HG03196 (cell line): ENCODE data around the gene OAS3.
"Not testable (repeated sequence)": the region's sequence is repeated elsewhere in the genome, so short reads cannot be mapped to it uniquely, and the experiment has no call there.

Source experiments
- ATAC-seq: cut with Tn5 transposase; IDR thresholded peaks from one replicate; pipeline ENCODE4 v1.9.1; 2021; ENCODE audit not compliant: unreplicated experiment

Gene OAS3, protein sequence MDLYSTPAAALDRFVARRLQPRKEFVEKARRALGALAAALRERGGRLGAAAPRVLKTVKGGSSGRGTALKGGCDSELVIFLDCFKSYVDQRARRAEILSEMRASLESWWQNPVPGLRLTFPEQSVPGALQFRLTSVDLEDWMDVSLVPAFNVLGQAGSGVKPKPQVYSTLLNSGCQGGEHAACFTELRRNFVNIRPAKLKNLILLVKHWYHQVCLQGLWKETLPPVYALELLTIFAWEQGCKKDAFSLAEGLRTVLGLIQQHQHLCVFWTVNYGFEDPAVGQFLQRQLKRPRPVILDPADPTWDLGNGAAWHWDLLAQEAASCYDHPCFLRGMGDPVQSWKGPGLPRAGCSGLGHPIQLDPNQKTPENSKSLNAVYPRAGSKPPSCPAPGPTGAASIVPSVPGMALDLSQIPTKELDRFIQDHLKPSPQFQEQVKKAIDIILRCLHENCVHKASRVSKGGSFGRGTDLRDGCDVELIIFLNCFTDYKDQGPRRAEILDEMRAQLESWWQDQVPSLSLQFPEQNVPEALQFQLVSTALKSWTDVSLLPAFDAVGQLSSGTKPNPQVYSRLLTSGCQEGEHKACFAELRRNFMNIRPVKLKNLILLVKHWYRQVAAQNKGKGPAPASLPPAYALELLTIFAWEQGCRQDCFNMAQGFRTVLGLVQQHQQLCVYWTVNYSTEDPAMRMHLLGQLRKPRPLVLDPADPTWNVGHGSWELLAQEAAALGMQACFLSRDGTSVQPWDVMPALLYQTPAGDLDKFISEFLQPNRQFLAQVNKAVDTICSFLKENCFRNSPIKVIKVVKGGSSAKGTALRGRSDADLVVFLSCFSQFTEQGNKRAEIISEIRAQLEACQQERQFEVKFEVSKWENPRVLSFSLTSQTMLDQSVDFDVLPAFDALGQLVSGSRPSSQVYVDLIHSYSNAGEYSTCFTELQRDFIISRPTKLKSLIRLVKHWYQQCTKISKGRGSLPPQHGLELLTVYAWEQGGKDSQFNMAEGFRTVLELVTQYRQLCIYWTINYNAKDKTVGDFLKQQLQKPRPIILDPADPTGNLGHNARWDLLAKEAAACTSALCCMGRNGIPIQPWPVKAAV

GRCh38 chr12:112937741-112938719, at the start of gene OAS3:
Gene OAS3 (plus strand): TSS chr12:112938474. CDS start chr12:112938531, 57 bp downstream.
- ATAC-seq, result no peak

DNA sequence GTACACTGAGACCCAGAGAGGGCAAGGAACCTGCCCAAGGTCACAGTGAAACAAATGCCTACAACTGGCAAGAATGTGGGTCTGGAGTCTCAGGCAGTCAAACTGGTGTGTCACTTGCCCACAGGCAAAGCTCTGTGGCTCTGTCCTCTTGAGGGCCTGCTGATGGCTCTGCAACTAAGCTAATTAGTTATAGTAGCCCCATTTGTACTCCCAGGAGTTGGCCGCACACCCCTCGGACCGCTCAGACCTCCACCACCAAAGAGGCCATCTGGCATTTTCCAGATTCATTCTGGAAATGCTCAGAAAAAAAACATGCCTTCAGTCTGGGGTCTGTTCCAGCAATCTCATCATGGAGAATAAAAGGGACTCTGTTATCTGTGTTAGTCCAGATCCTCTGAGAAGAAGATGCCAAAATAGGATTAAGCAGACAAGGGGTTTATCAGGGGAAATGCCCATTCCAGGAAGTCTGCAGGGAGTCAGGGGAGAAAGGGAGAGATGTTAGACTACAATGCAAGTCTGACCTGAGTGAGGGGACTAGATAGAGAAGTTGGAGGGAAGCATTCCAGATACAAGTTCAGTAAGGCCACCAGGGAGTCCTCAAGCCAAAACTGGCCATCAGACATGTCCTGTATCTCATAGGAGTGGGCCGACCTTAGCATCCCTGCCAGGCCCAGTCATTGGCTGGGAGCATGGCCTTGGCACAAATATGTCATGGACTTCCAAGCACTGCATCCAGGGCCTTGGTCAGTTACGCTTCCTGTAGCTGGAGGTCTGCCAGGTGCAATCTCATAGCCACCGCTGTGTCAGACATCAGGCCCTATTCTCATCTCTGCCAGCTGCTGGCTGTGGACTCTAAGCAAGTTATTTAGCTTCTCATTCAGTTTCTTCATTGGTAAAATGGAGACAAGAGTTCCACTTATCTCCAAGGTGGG, 46.9 kb upstream of the OAS3 start:
- ATAC-seq, result no peak

GRCh38 chr12:112892856-112893255, 45.4 kb upstream of the OAS3 start:
- no peak for ATAC-seq

DNA sequence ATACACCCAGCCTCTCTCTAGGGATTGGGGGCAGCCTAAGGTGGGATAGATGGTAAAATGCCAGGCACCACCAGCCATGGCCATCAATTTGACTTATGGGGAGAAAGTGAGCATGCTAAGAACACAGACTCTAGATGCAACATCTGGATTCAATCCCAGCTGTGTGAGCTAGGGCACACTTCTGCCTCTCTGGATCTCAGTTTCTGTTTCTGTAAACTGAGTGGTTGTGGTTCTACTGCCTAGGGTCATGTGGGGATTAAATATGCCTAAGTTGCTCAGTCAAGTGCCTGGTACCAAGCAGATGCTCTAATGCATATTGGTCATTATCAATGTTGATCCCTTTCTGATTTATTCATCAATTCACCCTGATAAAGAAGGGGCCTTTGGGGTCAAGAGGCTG, 44.1 kb upstream of the OAS3 start:
- no peak for ATAC-seq

DNA sequence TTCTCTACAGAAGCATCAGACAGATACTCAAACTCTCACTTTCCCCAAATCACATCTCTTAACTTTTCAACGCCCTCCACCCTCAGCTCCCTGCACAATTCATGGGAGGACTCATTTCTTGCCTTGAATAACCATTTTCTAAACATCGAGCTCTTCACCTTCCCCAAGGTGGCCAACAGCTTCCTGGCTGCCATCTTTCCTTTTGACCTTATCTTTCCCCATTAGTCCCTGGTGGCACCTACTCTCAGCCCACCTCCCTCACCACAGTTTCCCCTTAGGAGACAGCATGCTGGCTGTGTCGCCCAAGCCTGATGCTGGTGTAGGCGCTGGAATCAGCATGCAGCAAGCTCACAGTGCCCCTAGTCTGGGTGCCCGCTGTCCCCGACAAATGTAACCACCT, 39.9 kb upstream of the OAS3 start:
- ATAC-seq, result no peak

DNA sequence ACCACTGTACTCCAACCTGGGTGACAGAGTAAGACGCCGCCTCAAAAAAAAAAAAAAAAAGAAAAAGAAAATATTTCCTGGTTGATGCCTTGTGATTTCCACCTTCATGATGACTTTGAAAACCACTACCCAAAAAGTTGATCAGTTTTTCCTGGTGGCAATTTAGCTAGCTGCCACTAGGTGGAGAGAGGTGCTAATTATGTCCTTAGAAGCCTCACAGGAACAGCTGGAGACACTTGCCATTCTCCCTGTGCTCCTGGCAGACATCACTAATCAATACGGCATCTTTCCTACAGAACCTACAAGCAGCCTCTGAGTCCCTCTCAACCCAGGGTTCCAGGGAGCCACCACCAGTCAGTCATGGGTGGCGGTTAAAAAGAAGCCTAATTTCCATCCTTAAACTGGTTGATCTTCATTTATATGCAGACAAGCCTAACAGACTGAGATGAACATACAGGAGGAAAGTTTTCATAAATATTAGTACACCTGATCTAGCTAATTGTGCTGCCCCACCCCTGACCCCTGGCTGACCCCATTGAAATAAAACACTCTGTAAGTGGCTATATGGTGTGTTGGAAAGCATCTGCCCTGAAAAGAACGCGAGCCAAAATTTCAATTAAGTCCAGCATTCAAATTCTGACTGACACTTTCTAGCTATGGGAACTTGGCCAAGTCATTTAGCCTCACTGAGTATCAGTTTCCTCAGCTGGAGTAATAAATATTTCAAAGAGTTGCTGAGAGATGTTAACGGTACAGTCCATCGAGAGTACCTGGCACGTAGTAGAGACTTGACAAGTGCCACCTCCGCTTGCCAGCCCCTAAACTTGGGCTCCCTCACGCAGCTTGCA, 37.8 kb upstream of the OAS3 start:
- peak; percentile 53 for ATAC-seq

DNA sequence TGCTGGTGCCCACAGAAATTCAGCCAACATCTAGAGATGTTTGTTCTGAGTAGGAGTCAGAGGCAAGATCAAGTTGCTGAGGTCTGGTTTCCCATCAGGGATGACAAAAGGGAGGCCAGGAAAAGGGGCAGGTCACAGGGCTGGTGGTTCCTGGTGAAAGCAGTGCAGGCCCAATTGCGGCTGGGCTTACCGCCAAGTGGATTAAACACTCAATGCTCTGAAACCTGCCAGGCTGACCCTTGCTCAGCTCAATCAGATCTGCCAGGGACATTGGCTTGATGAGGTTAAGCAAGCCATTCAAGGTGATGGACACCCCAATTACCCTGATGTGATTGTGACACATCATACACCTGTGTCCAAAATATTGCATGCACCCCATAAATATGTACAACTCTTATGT, 37.0 kb upstream of the OAS3 start:
- ATAC-seq, result no peak

DNA sequence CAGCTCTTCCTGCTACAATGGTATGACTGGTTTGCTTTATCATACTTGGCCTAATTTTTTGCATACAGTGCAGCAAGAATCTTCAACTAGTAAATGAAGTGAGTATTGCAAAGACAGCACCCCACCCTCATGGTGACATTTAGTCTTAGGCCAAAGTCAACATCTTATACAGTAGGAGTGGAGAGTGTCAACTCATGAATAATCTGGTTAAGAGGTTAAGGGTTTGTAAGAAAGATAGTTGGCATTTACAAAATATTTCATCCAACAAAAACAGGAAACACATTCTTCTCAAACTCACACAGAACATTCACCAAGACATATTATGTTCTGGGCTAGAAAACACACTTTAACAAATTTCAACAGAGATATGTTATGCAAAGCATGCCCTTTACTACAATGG, 33.7 kb upstream of the OAS3 start:
- ATAC-seq, result no peak

DNA sequence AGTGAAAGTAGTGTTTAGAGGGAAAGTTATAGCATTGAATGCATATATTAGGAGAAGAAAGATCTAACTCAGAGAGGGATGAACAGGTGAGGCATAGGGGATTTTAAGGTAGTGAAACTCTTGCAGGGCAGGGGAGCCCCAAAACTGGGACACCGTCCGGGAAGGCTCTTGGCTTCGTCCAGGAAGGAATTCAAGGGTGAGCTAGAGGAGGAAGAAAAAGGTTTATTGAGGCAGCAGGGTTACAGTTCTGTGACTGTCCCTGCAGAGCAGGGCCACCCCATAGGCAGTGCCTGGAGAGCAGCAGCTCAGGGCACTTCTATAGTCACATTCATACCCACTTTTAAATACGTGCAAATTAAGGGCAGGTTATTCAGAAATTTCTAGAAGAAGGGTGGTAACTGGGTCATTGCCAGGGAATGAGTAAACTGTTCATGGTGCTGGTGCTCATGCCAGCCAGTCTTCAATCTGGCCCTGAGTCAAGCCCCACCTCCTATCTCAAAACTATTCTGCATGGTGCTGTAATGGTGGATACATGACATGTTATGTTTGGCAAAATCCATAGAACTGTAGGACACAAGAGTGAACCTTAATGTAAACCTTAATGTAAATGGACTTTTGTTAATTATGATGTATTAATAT, 32.7 kb upstream of the OAS3 start:
- ATAC-seq, result no peak

GRCh38 chr12:112906712-112907414, 31.4 kb upstream of the OAS3 start, which contains the start of gene OAS1:
Gene OAS1 (plus strand): TSS chr12:112906962. CDS start chr12:112907040, 78 bp downstream.
- peak; percentile 76 for ATAC-seq

GRCh38 chr12:112907415-112908157, 30.7 kb upstream of the OAS3 start:
- peak; percentile 44 for ATAC-seq

- no peak for ATAC-seq
Measured at GRCh38 chr12:112908548-112908947, 29.7 kb upstream of the OAS3 start.

DNA sequence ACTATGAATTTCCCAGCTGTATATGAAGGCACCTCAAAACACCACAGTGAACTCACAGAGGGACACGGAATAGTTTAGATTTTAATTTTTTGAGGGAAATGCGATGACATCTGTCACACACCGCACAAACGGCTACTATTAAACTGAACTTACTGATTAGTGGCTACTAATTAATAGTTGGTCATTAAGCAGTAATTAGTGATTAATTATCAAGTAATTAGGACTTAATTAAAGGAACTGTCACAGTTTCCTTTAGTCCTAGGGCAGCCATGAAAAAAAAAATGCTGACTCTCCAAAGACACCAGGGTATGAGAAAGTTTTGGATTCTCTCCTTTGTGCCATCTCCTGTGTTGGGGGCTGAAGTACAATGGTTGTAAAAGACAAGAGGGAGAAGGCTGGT, 28.6 kb upstream of the OAS3 start:
- no peak for ATAC-seq

DNA sequence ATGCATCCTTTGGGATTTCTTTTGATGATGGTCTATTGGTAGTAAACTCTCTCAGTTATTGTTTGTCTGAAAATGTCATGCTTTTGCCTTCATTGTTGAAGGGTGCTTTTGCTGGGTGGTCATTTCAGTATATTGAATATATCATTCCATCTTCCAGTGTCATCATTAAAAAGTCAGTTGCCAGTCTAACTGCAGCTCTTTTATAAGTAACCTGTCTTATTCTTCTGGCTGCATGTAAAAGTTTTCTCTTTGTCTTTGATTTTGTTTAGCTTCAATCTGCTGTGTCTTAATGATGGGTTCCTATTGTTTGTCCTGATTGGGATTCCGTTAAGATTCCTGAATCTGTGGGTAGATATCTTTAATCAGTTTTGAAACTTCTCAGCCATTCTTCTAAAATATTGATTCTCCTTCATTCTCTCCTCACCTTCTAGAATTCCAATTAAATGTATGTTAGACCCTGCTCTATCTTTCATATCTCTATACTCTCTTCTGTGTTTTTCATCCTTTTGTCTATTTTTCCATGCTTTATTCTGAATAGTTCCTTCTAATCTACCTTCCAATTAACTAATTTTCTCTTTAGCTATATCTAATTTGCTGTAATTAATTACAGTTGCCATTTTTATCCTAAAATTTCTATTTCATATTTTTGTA, 25.1 kb upstream of the OAS3 start:
- no peak for ATAC-seq

GRCh38 chr12:112913888-112914287, 24.4 kb upstream of the OAS3 start:
- not testable (repeated sequence) for ATAC-seq

GRCh38 chr12:112916270-112916669, 22.0 kb upstream of the OAS3 start:
- ATAC-seq, result no peak
